Measurements from ENCODE around the gene MORC4. TPM values are rescaled to one million over a fixed set of nuclear protein-coding genes. Genes with fewer than 3 reads are reported as not detected.

Gene MORC4
- total RNA-seq, 4 donors from 2014 or later = 5.0 to 10.0 (median 8.4) TPM

- in situ Hi-C loops (cut with MboI; ENCODE audit: low sequenced_read_pairs in 4 of 4) = loop anchor here in 1 of 4 donors (10.0 kb wide), 1 partner anchor 56 kb away; no protein-coding TSS in a partner anchor
- DNase-seq (no peak), ATAC-seq (peak; percentile 61 to 76)
- H3K4me3 ChIP-seq = no peak overlapping the region
- H3K36me3 ChIP-seq = no peaks in the 10 kb centered on the region
- peaks cover 0 to 8% of the 10 kb centered on the region in 2 donors for H3K4me1 ChIP-seq
- no peak overlapping the region for H3K27ac ChIP-seq
- no peak for TF ChIP-seq POLR2A (IDR thresholded peaks at IDR 0.05)
- TF ChIP-seq, protein P1, sequence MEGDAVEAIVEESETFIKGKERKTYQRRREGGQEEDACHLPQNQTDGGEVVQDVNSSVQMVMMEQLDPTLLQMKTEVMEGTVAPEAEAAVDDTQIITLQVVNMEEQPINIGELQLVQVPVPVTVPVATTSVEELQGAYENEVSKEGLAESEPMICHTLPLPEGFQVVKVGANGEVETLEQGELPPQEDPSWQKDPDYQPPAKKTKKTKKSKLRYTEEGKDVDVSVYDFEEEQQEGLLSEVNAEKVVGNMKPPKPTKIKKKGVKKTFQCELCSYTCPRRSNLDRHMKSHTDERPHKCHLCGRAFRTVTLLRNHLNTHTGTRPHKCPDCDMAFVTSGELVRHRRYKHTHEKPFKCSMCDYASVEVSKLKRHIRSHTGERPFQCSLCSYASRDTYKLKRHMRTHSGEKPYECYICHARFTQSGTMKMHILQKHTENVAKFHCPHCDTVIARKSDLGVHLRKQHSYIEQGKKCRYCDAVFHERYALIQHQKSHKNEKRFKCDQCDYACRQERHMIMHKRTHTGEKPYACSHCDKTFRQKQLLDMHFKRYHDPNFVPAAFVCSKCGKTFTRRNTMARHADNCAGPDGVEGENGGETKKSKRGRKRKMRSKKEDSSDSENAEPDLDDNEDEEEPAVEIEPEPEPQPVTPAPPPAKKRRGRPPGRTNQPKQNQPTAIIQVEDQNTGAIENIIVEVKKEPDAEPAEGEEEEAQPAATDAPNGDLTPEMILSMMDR (IDR thresholded peaks at IDR 0.05 in 4 of 5, conservative IDR thresholded peaks at IDR 0.05 in 1 of 5) = peak in 2 of 5 experiments; percentile 24 to 31
- intact Hi-C loops (cut with DNase I; ENCODE audit: low total_unique reads) = loop anchor here (1.0 to 5.0 kb wide), 2 partner anchors 34 to 55 kb away; no protein-coding TSS in a partner anchor
- H3K27me3 ChIP-seq = no peaks in the 10 kb centered on the region
- no peaks in the 10 kb centered on the region for H3K9me3 ChIP-seq
Observed at GRCh38 chrX:106898462-106898861, 101.5 kb downstream of the MORC4 start.

DNA sequence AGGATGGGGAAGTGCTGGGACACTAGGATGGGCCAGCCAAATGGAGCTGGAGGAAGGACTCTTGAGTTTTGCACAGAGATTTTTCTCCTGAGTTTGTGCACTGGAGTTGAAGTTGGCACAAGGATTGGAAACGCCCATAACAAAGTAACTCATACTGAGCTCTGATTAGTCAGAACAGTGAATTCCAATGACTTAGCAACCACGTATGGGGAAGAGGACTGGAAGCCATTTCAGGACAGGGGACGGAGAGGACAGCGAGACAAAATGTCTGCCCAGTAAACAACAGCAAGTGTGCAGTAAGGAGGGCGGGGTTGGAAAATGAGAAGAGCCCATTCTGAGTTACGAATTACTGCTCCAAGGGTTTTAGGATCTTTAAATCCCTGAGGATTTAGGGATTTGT is 102.8 kb downstream of the MORC4 start:
- intact Hi-C loops (cut with DNase I; ENCODE audit: low total_unique reads) (loop anchor here (5.0 kb wide), 1 partner anchor 35 kb away; no protein-coding TSS in a partner anchor), in situ Hi-C loops (cut with MboI; ENCODE audit: low sequenced_read_pairs in 4 of 4) (loop anchor here in 1 of 4 donors (10.0 kb wide), 1 partner anchor 58 kb away; no protein-coding TSS in a partner anchor)
- ATAC-seq = no peak
- no peak overlapping the region for H3K27ac ChIP-seq
- no peaks in the 10 kb centered on the region for H3K27me3 ChIP-seq
- H3K9me3 ChIP-seq = no peaks in the 10 kb centered on the region
- no peaks in the 10 kb centered on the region for H3K4me1 ChIP-seq
- H3K4me3 ChIP-seq = no peak overlapping the region
- TF ChIP-seq POLR2A (IDR thresholded peaks at IDR 0.05) = no peak
- TF ChIP-seq, protein P1 (IDR thresholded peaks at IDR 0.05 in 4 of 5, conservative IDR thresholded peaks at IDR 0.05 in 1 of 5) = no peak
- no peak for DNase-seq
- no peaks in the 10 kb centered on the region for H3K36me3 ChIP-seq

- no peak overlapping the region for H3K27ac ChIP-seq
- no peaks in the 10 kb centered on the region for H3K9me3 ChIP-seq
- TF ChIP-seq POLR2A (IDR thresholded peaks at IDR 0.05) = no peak
- TF ChIP-seq, protein P1 (IDR thresholded peaks at IDR 0.05 in 4 of 5, conservative IDR thresholded peaks at IDR 0.05 in 1 of 5) = no peak
- no peaks in the 10 kb centered on the region for H3K36me3 ChIP-seq
- no peaks in the 10 kb centered on the region for H3K4me1 ChIP-seq
- H3K4me3 ChIP-seq = no peak overlapping the region
- peaks cover 0 to 7% (median 0%) of the 10 kb centered on the region in 3 donors for H3K27me3 ChIP-seq
- in situ Hi-C loops (cut with MboI; ENCODE audit: low sequenced_read_pairs in 4 of 4) = loop anchor here in 1 of 4 donors (10.0 kb wide), 1 partner anchor 60 kb away; no protein-coding TSS in a partner anchor
- peak in 1 of 2 donors; percentile 45 for ATAC-seq
- DNase-seq = no peak
- intact Hi-C loops (cut with DNase I; ENCODE audit: low total_unique reads) = loop anchor here (5.0 kb wide), 1 partner anchor 37 kb away; no protein-coding TSS in a partner anchor
Observed at GRCh38 chrX:106894978-106895452, 105.0 kb downstream of the MORC4 start.

- H3K27me3 ChIP-seq = peaks cover 0 to 7% (median 0%) of the 10 kb centered on the region in 3 donors
- H3K4me1 ChIP-seq = no peaks in the 10 kb centered on the region
- no peak overlapping the region for H3K4me3 ChIP-seq
- TF ChIP-seq POLR2A (IDR thresholded peaks at IDR 0.05) = no peak
- TF ChIP-seq, protein P1 (IDR thresholded peaks at IDR 0.05 in 4 of 5, conservative IDR thresholded peaks at IDR 0.05 in 1 of 5) = peak; percentile 36 to 82 (median 70)
- no peak overlapping the region for H3K27ac ChIP-seq
- peak in 1 of 2 donors; percentile 26 for DNase-seq
- intact Hi-C loops (cut with DNase I; ENCODE audit: low total_unique reads) (no loop called here), in situ Hi-C loops (cut with MboI; ENCODE audit: low sequenced_read_pairs in 4 of 4) (loop anchor here in 1 of 4 donors (10.0 kb wide), 1 partner anchor 60 kb away; no protein-coding TSS in a partner anchor)
- peak; percentile 84 for ATAC-seq
- H3K9me3 ChIP-seq = no peaks in the 10 kb centered on the region
- H3K36me3 ChIP-seq = no peaks in the 10 kb centered on the region
Observed at GRCh38 chrX:106894392-106894909, 105.6 kb downstream of the MORC4 start.
